HG03565 (cell line): ENCODE measurements around the gene C4orf33.
A peak's percentile ranks its signal among the peaks of the same experiment; 100 is the strongest.
"Not testable (repeated sequence)": the region's sequence is repeated elsewhere in the genome, so short reads cannot be mapped to it uniquely, and the experiment has no call there.

ENCODE experiments used
- ATAC-seq: cut with Tn5 transposase; IDR thresholded peaks from one replicate; pipeline ENCODE4 v1.9.1; 2021; ENCODE audit warnings: mild to moderate bottlenecking, moderate library complexity; ENCODE audit not compliant: unreplicated experiment

The C4orf33 gene

DNA sequence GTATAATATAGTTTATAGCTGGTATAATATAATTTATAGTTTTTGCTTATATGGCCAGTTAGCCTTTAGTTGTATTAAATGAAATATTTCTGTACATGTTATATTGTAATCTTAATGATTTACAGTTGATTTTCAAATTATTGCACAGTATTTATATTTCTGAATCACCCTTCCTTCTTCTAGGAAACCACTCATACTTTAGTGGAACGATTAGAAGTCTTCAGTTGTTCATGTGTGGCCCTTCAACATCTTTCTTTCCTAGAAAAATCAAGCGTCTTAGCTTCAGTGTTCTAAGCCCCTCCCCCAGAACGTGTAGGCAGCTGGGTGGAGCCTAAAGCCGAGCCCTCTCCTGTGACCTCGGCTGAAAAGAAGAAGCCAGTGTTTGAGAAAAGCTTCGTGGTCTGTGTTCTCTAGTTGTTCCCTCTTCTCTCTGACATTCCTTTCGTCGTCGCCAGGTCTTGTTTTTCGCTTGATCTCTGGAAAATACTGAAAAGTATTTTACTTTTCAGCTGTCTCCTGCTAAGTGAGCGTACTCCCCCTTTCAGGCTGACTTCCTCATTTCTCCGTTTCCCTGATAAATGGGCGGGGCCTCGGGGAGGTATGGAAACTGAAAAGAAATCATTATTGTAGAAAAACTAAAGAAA is at the start of gene C4orf33:
C4orf33 (plus strand) TSS at position 342 of the 644 bp plus-strand sequence. CDS start 6,459 bp downstream, outside the sequence.
- peak; percentile 35 for ATAC-seq

GRCh38 chr4:129059028-129059427 is 36.9 kb upstream of the C4orf33 start:
- ATAC-seq, result no peak

- ATAC-seq, result no peak
Measured at GRCh38 chr4:129062580-129062979, 33.4 kb upstream of the C4orf33 start.

- ATAC-seq, result no peak
Measured at GRCh38 chr4:129063640-129064039, 32.3 kb upstream of the C4orf33 start.

DNA sequence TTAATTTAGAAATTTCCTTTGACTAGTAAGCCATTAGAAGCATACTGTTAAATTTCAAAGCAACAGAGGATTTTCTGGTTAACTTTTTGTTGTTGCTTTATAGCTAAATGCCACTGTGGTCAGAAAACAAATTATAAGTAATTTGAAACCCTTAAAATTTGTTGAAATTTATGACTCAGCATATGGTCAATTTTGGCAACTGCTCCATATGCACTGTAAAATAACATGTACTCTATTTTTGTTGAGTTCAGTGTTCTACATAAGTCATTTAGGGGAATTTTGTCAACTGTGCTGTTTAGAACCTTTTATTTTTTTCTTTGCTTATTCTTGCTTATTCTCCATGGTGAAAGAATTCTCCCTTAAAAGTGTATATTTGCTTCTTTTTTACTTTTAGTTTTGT is 31.2 kb upstream of the C4orf33 start:
- ATAC-seq, result no peak

- ATAC-seq, result not testable (repeated sequence)
Measured at GRCh38 chr4:129069537-129069936, 26.4 kb upstream of the C4orf33 start.

DNA sequence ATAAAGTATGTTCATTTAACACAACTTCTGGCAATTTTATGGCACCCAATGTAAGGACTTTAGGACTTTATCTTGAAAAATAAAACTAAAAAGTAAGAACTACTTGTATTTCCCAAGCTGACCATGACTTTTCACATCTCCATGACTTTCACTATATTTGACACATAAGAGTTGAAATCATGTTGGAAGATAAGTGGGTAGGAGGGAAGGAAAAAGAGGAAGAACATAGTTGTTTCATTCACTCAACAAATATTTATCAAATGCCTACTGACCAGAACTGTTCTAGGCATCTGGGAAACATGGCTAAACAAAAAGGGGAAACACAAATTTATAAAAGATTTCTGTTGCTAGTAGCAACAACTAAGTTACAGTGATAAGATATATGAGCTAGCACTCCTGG is 18.6 kb upstream of the C4orf33 start:
- no peak for ATAC-seq

GRCh38 chr4:129080129-129080528 is 15.8 kb upstream of the C4orf33 start:
- no peak for ATAC-seq

GRCh38 chr4:129082302-129082701 is 13.7 kb upstream of the C4orf33 start:
- ATAC-seq, result no peak

DNA sequence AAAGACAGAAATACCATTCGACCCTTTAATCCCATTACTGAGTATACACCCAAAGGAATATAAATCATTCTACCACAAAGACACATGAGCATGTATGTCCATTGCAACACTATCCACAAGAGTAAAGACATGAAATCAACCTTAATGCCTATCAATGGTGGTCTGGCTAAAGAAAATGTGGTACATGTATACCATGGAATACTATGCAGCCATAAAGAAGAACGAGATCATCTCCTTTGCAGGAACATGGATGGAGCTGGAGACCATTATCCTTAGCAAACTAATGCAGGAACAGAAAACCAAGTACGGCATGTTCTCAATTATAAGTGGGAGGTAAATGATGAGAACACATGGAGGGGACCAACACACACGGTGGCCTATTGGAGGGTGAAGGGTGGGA is 10.5 kb upstream of the C4orf33 start:
- ATAC-seq, result no peak

- no peak for ATAC-seq
Measured at GRCh38 chr4:129087516-129087915, 8.4 kb upstream of the C4orf33 start.

DNA sequence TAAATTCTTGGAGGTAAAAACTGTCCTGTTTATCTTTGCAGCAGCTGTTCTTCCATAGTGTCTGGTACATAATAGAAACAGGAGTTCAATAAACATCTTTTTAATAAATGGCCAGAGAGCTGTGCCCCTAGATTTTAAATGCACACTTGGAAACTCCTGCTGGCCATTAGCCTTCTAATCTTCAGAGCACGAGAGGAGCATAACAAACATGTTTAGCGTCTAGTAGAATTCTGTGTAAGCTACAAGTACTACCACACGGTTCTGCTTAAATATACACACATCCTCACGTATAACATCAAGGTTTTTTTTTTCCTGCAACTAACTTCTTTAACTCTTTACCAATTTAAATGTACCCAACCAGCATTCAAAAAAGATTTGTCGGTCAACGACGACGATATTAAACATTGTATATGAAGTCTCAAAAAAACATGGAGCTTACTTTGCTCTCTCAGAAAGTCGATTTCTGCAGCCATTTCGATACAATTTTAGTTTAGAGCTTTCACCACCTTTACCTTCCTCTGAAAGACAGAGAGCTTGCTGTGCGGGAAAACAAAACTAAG is 3.2 kb upstream of the C4orf33 start:
- no peak for ATAC-seq

DNA sequence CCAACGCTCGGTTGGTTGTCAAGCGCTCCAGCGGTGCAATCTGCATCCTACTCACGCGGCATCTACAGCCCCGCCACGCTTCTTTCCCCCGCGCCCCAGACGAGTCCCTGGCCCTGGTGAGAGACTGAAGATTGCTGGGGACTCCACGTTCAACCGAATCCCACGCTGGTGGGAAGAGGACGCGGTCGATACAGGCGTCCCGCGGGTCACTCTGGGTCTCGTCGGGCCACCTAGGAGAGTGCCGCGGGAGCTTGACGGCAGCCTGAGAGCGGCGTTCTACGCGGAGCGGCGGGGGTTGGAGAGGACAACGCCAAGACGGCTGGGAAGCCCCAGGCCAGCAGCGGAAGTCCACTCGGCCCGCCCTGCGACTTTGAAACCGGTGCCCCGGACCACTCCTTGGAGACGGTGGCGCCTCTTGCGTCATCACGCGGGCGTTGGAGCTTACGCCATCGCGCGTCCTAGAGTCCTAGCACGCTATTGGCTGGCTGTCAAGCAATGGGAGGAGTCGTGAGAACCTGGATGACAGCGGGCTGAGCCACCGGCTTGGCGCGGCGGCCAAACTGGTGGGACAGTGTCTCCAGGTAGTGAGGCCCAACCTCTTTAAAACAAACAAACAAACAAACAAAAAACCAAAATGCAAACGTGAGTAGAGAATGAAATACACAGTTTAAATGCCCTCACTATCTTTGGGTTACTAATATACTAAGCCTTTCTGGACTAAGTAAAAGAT is 2.6 kb upstream of the C4orf33 start, which contains the start of gene SCLT1:
SCLT1 (minus strand) TSS at position 349 of the 730 bp plus-strand sequence. CDS start 436 bp downstream, outside the sequence.
- ATAC-seq, result peak; percentile 93

- ATAC-seq, result no peak
Measured at GRCh38 chr4:129094347-129094746, 1.6 kb upstream of the C4orf33 start.

DNA sequence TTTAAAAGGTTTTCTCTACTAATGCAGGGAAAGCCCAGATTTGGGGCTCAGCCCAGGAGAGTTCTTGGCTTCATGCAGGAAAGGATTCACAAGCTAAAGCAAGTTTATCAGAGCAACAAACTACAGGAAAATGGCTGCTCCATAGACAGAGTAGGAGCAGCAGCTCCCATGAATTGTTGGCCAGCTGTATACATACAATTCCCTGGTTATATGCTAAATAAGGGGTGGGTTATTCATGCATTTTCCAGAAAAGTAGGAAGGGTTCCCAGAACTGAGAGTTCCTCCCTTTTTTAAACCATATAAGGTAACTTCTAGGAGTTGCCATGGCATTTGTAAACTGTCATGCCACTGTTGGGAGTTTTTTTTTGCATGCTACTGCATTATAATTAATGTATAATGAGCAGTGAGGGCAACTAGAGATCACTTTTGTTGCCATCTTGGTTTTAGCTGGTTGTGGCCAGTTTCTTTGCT is 2.6 kb downstream of the C4orf33 start:
- ATAC-seq, result no peak

- no peak for ATAC-seq
Measured at GRCh38 chr4:129109965-129110824, 14.2 kb downstream of the C4orf33 start.

DNA sequence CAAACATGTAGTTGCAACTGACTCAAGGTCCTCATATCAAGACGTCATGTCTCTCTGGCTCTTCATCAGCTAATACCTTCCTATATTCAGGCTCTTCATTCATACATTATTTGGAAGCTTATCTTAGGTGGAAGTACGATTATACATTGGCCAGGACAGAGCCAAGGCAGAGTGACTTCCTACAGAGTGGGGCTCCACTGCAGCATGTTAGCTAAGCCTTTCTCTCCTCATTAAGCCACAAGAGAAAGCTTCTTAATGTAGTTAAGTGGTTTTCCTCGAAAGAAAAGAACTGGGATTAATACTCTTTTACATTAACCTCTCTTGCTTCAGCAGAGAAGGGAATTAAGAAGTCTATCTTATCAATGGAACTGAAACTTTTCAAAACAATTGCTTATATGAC is 15.0 kb downstream of the C4orf33 start:
- ATAC-seq, result no peak

DNA sequence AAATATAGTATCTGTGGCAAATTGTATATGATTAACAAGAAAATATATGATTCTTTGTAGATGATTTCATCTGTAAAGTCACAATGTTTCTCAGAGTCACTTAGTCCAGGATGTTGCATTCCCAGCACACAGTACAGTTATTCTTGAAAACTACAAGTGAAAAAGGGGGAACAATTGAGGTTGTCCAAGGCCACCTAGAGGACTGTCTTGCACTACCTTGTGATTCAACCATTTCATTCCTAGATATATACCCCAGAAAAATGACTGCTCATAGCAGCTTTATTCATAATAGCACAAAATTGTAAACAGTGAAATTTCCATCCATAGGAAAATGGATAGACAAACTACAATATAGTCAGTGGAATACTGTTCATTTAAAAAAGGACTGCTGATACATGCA is 16.0 kb downstream of the C4orf33 start:
- no peak for ATAC-seq

GRCh38 chr4:129113434-129113833 is 17.5 kb downstream of the C4orf33 start:
- ATAC-seq, result no peak

DNA sequence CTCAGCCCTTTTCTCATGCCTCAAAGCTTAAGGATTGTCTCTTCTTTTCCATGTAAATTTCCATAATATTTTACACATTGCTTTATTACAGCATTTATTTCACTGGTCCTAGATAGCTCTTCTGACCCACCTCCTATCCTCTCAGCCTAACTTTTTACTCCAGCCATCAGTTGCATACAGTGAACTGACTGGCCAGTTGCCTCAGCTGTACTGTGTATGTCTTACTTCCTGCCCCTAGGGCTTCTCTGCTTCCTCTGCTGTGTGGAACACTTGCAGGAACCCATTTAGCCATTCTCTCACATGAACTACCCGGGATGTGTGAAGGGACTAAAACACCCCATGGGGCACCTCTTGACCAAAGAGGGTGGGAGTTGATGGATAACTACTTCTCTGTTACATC is 18.0 kb downstream of the C4orf33 start:
- no peak for ATAC-seq

DNA sequence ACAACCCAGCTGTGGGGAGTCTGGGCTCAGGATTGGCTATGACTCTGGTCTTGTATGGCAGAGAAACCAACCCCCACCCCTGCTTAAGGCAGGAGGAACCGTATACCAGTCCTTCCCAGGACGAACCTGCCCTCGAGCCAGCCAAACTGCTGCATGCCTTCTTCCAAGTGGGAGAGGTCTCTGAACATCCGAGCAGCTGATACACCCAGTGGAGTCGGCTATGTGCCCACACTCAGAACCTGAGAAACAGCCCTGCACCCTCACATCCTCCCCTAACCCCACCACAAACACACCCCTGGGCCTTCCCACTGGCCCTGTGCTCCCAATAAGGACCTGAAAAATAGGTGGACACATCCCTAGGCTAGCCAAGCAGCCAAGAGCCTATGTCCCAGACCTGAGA is 21.8 kb downstream of the C4orf33 start:
- ATAC-seq, result no peak
